MCF 10A (cell line): ENCODE data around the gene ADAM10. TPM values are rescaled to one million over a fixed set of nuclear protein-coding genes. Genes with fewer than 3 reads are reported as not detected.
"Not testable (repeated sequence)": the region's sequence is repeated elsewhere in the genome, so short reads cannot be mapped to it uniquely, and the experiment has no call there.

Experiments used
- BruUV-seq: library from RNA; stranded (reverse); fragments of 400-500 nt; replicated peaks from 2 replicates; lab custom pipeline; 2021; lab: Mats Ljungman, UMichigan
- CTCF ChIA-PET: fragments of 300-600 bp; sonication (Branson Sonifier 250); formaldehyde crosslinking; extraction: SDS; loops from one replicate; lab custom pipeline; 2021; ENCODE audit warnings: antibody characterized with exemption, inconsistent platforms; lab: Yijun Ruan, JAX
- POLR2A ChIA-PET: fragments of 300-600, 350-650 bp; sonication (Branson Sonifier 250); formaldehyde crosslinking; extraction: SDS; loops from one replicate; lab custom pipeline; 2020; ENCODE audit warnings: antibody characterized with exemption, inconsistent platforms; lab: Yijun Ruan, JAX
- DNase-seq: peaks from one replicate; pipeline ENCODE4 v3.0.0-alpha.2; 2018; ENCODE audit not compliant: unreplicated experiment
- H3K27ac Mint-ChIP-seq: one replicate; pipeline ENCODE4 v1.8.0; 2022; ENCODE audit warnings: mild to moderate bottlenecking, low read depth, mixed read lengths; ENCODE audit not compliant: unreplicated experiment
- H3K27me3 Mint-ChIP-seq: one replicate; pipeline ENCODE4 v1.8.0; 2022; ENCODE audit warnings: mixed read lengths; ENCODE audit not compliant: insufficient read depth, unreplicated experiment
- H3K36me3 Mint-ChIP-seq: one replicate; pipeline ENCODE4 v1.8.0; 2022; ENCODE audit warnings: mild to moderate bottlenecking, moderate library complexity, mixed read lengths; ENCODE audit not compliant: insufficient read depth, unreplicated experiment
- H3K4me1 Mint-ChIP-seq: one replicate; pipeline ENCODE4 v1.8.0; 2022; ENCODE audit warnings: mixed read lengths; ENCODE audit not compliant: insufficient read depth, unreplicated experiment
- H3K4me3 Mint-ChIP-seq: one replicate; pipeline ENCODE4 v1.8.0; 2022; ENCODE audit warnings: mild to moderate bottlenecking, moderate library complexity, mixed read lengths; ENCODE audit not compliant: unreplicated experiment
- H3K9me3 Mint-ChIP-seq: one replicate; pipeline ENCODE4 v1.8.0; 2022; ENCODE audit warnings: mixed read lengths; ENCODE audit not compliant: unreplicated experiment
- CTCF ChIP-seq: fragments of 200-600 bp; IDR thresholded peaks from one replicate; pipeline ENCODE4 v1.8.0; 2022; ENCODE audit warnings: antibody characterized with exemption, mild to moderate bottlenecking; ENCODE audit not compliant: unreplicated experiment
- intact Hi-C: fragments of 100-400 bp; cut with micrococcal nuclease; formaldehyde crosslinking; loops from 2 replicates; pipeline ENCODE4 v1.14.1; 2022
- total RNA-seq: library from RNA; stranded (reverse); gene quantifications from 2 replicates; pipeline ENCODE4 v1.2.3, GENCODE V29; 2022

The ADAM10 gene
- total RNA-seq, 1 experiment from 2014 or later = 87.5 TPM

DNA sequence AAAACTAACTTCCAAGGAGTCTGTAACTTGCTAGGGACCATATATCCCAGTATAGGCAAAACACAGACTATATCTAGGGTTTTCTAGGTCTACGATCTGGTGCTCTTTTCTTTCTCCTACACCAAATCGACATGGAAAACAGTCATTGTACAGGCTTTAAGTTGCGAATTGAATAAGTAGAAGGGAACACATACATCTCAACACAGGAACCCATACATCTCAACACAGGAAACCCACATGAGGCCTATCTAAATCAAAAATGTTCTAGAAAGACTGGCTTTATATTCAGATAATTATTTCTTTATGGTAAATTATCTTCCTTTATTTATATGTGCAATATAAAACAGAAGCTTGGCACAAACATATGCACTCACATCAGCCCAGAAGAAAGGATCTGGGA, 126.6 kb downstream of the ADAM10 start:
- Mint-ChIP-seq H3K9me3 (peaks cover 15% of the 10 kb centered on the region), H3K36me3 (peaks cover 44% of the 10 kb centered on the region), H3K27me3 (no peaks in the 10 kb centered on the region), H3K27ac (no peak overlapping the region), H3K4me1 (peaks cover 8% of the 10 kb centered on the region), H3K4me3 (no peak overlapping the region)
- TF ChIP-seq CTCF = no peak
- ChIA-PET CTCF (interaction anchor here (0.7 to 0.9 kb wide), 2 partner anchors 11 to 70 kb away, joined by 3 to 4 read pairs; no protein-coding TSS in a partner anchor), POLR2A (no interaction called here)
- DNase-seq = no peak
- BruUV-seq = no TSS peak
- intact Hi-C loops = no loop called here

DNA sequence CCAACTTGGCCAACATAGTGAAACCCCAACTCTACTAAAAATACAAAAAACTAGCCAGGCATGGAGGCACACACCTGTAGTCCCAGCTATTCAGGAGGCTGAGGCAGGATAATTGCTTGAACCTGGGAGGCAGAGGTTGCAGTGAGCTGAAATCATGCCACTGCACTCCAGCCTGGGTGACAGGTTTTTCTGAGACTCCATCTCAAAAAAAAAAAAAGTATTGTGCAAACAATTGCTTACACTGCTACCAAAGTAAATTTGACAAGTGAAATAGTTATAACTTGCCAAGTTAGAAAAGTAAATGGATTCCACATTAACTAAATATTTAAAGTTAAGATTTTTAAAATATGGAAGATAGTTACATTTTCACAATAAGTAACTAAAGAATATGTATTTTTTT, 129.2 kb downstream of the ADAM10 start:
- DNase-seq, intact Hi-C loops, POLR2A ChIA-PET, H3K4me1 Mint-ChIP-seq, H3K4me3 Mint-ChIP-seq, H3K27me3 Mint-ChIP-seq, BruUV-seq, H3K27ac Mint-ChIP-seq: not testable (repeated sequence)
- H3K9me3 Mint-ChIP-seq = peaks cover 24% of the 10 kb centered on the region
- H3K36me3 Mint-ChIP-seq = peaks cover 59% of the 10 kb centered on the region
- CTCF ChIA-PET = interaction anchor here (1.1 kb wide), 1 partner anchor 27 kb away, joined by 3 read pairs; no protein-coding TSS in a partner anchor

GRCh38 chr15:58616171-58616570, 133.3 kb downstream of the ADAM10 start:
- no TSS peak for BruUV-seq
- Mint-ChIP-seq H3K27me3 (no peaks in the 10 kb centered on the region), H3K4me3 (no peak overlapping the region), H3K4me1 (no peaks in the 10 kb centered on the region), H3K36me3 (peaks cover 47% of the 10 kb centered on the region), H3K9me3 (peaks cover 43% of the 10 kb centered on the region), H3K27ac (no peak overlapping the region)
- CTCF ChIA-PET = no interaction called here
- intact Hi-C loops = no loop called here
- no peak for DNase-seq
- POLR2A ChIA-PET = no interaction called here
- TF ChIP-seq CTCF = no peak

DNA sequence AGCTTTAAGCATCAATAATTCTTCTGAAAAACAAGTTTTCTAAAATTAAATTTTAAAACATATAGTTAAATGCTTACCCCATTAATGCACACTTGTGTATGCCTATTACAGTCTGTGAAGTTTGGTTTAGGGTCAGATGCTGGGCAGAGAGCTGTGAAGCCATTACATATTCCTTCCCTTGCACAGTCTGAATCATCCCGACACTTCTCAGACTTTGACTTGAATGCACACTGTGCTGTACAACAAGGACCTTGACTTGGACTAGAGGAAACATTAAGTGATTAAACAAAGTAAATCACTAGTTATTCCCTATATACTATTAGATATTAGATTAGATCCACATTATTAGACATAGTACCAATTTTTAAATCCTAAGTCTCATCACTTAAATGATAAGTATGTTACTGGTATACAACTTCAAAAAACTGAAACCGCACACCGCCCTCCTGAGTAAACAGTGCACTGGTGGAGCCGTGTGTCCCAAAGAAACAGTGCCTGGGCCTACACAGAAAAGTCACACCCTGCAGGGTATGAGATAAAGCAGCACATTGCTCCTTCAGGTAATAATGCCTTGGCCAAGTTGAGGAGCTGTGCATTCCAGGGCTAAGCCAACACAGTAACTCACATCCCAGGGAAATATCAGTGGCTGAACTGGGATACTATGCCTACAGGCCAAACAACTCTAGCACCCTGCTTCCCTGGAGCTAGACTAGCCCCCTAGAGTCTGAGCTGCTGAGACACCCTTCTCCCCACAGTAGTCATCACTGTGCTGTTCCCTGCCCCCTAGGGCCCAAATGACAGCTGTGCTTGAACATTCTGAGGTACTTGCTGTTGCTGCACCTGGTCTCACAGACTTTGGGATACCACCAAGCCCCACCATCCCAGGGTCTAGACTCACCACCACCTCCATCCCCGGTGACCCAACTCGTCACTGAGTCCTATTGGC, 137.5 kb downstream of the ADAM10 start:
- CTCF ChIA-PET = interaction anchor here (0.8 to 1.0 kb wide), 2 partner anchors 11 to 421 kb away, joined by 3 to 4 read pairs; no protein-coding TSS in a partner anchor

More for the DNA sequence above, 137.5 kb downstream of the ADAM10 start:
- Mint-ChIP-seq H3K27ac (no peak overlapping the region), H3K9me3 (peaks cover 28% of the 10 kb centered on the region), H3K27me3 (no peaks in the 10 kb centered on the region), H3K4me1 (no peaks in the 10 kb centered on the region), H3K36me3 (peaks cover 46% of the 10 kb centered on the region), H3K4me3 (no peak overlapping the region)
- DNase-seq = no peak
- BruUV-seq = no TSS peak
- TF ChIP-seq CTCF = no peak
- intact Hi-C loops = no loop called here
- POLR2A ChIA-PET = interaction anchor here (0.6 kb wide), 1 partner anchor 174 kb away, joined by 3 read pairs; no protein-coding TSS in a partner anchor
